Measurements from ENCODE around the gene HTRA3.

The HTRA3 gene

GRCh38 chr4:8262637-8263322, 6.8 kb upstream of the HTRA3 start:
- H3K4me1 Mint-ChIP-seq = peaks cover 3% of the 10 kb centered on the region
- peaks cover 25% of the 10 kb centered on the region for H3K27me3 Mint-ChIP-seq
- no peak for DNase-seq (ENCODE audit: low spot score in 2 of 2)
- no peak for ATAC-seq (ENCODE audit: low read depth)
- no peak overlapping the region for H3K4me3 Mint-ChIP-seq
- no peaks in the 10 kb centered on the region for H3K36me3 Mint-ChIP-seq
- no peak overlapping the region for H3K27ac Mint-ChIP-seq
- H3K9me3 Mint-ChIP-seq = no peaks in the 10 kb centered on the region

DNA sequence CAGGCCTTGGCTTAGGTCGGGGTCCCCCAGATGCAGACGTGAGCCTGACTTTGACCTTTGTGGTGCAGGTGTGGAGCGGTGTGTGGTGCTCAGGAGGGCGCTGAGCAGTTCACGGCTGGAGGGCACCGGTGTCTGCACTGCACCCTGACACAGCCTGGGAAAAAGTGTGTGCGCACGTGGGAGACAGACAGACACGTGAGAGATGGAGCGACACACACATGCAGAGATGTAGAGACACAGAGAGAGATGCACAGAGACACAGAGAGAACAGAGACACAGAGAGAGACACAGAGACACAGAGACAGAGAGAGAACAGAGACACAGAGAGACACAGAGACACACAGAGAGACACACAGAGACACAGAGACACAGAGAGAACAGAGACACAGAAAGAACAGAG, 6.2 kb upstream of the HTRA3 start:
- ATAC-seq (ENCODE audit: low read depth) = no peak
- Mint-ChIP-seq H3K4me1 (peaks cover 3% of the 10 kb centered on the region), H3K27ac (peak overlapping the region; percentile 7), H3K4me3 (no peak overlapping the region), H3K36me3 (no peaks in the 10 kb centered on the region), H3K9me3 (no peaks in the 10 kb centered on the region), H3K27me3 (peaks cover 25% of the 10 kb centered on the region)
- DNase-seq (ENCODE audit: low spot score in 2 of 2) = no peak

DNA sequence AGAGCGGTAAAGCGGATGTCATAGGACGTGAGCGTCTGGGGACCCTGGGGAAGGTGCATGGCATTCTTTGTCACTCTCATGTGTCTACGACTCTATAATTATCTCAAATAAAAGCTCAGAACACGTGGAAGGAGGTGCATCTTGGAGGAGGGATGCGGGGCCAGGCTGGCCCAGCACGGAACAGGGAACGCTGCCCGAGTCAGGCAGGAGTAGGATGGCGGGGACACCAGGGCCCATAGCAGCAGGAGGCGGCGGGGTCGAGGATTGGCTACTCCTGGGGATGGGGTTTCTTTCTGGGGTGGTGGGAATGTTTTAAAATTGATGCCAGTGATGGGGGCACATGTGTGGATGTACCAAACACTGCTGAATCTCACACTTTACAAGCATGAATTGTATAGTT, 5.4 kb upstream of the HTRA3 start:
- DNase-seq (ENCODE audit: low spot score in 2 of 2) = no peak
- no peaks in the 10 kb centered on the region for H3K9me3 Mint-ChIP-seq
- H3K27me3 Mint-ChIP-seq = peaks cover 32% of the 10 kb centered on the region

GRCh38 chr4:8265171-8265929, 4.2 kb upstream of the HTRA3 start:
- Mint-ChIP-seq H3K36me3 (no peaks in the 10 kb centered on the region), H3K27me3 (peaks cover 31% of the 10 kb centered on the region), H3K9me3 (no peaks in the 10 kb centered on the region), H3K4me1 (peaks cover 3% of the 10 kb centered on the region), H3K27ac (no peak overlapping the region), H3K4me3 (no peak overlapping the region)
- DNase-seq (ENCODE audit: low spot score in 2 of 2) = no peak
- ATAC-seq (ENCODE audit: low read depth) = no peak

More for the DNA sequence above, 5.4 kb upstream of the HTRA3 start:
- no peak for ATAC-seq (ENCODE audit: low read depth)
- peaks cover 3% of the 10 kb centered on the region for H3K4me1 Mint-ChIP-seq
- no peak overlapping the region for H3K27ac Mint-ChIP-seq
- H3K36me3 Mint-ChIP-seq = no peaks in the 10 kb centered on the region
- H3K4me3 Mint-ChIP-seq = no peak overlapping the region

- no peaks in the 10 kb centered on the region for H3K36me3 Mint-ChIP-seq
- peaks cover 3% of the 10 kb centered on the region for H3K4me1 Mint-ChIP-seq
- H3K27me3 Mint-ChIP-seq = peaks cover 33% of the 10 kb centered on the region
- ATAC-seq (ENCODE audit: low read depth) (no peak), DNase-seq (ENCODE audit: low spot score in 2 of 2) (no peak)
- no peak overlapping the region for H3K27ac Mint-ChIP-seq
- H3K4me3 Mint-ChIP-seq = no peak overlapping the region
- no peaks in the 10 kb centered on the region for H3K9me3 Mint-ChIP-seq
Observed at GRCh38 chr4:8266088-8266487, 3.5 kb upstream of the HTRA3 start.

- no peak for ATAC-seq (ENCODE audit: low read depth)
- no peak overlapping the region for H3K27ac Mint-ChIP-seq
- no peaks in the 10 kb centered on the region for H3K9me3 Mint-ChIP-seq
- DNase-seq (ENCODE audit: low spot score in 2 of 2) = no peak
- peaks cover 3% of the 10 kb centered on the region for H3K4me1 Mint-ChIP-seq
- no peak overlapping the region for H3K4me3 Mint-ChIP-seq
- H3K27me3 Mint-ChIP-seq = peaks cover 33% of the 10 kb centered on the region
- H3K36me3 Mint-ChIP-seq = no peaks in the 10 kb centered on the region
Observed at GRCh38 chr4:8266508-8266907, 3.0 kb upstream of the HTRA3 start.

DNA sequence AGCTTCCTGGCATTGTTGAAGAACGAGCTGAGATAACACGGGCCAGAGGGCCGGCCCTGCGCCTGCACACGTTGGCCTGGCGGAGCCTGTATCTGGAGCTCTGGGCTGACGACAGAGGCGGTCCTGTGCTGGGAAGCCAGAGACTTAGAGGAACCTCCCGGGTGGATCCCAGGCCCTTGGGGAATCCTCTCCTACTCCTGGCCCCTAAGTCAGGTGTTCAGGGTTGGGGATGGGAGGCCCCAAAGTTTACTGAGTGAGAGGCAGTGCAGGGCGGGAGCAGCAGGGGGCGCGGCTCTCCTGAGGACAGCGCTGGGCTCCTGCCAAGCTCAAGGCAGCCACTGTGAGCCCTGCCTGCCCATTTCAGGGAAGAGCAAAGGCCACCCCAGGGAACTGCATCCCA, 2.5 kb upstream of the HTRA3 start:
- DNase-seq (ENCODE audit: low spot score in 2 of 2) (peak in 1 of 2 donors; percentile 9), ATAC-seq (ENCODE audit: low read depth) (peak; percentile 51)
- Mint-ChIP-seq H3K36me3 (no peaks in the 10 kb centered on the region), H3K4me3 (no peak overlapping the region), H3K4me1 (peaks cover 3% of the 10 kb centered on the region), H3K9me3 (no peaks in the 10 kb centered on the region), H3K27ac (no peak overlapping the region), H3K27me3 (peaks cover 36% of the 10 kb centered on the region)

- no peak for DNase-seq (ENCODE audit: low spot score in 2 of 2)
- Mint-ChIP-seq H3K4me1 (peaks cover 3% of the 10 kb centered on the region), H3K27ac (no peak overlapping the region), H3K27me3 (peaks cover 38% of the 10 kb centered on the region), H3K36me3 (no peaks in the 10 kb centered on the region), H3K4me3 (no peak overlapping the region), H3K9me3 (no peaks in the 10 kb centered on the region)
- no peak for ATAC-seq (ENCODE audit: low read depth)
Observed at GRCh38 chr4:8268211-8268610, 1.3 kb upstream of the HTRA3 start.

DNA sequence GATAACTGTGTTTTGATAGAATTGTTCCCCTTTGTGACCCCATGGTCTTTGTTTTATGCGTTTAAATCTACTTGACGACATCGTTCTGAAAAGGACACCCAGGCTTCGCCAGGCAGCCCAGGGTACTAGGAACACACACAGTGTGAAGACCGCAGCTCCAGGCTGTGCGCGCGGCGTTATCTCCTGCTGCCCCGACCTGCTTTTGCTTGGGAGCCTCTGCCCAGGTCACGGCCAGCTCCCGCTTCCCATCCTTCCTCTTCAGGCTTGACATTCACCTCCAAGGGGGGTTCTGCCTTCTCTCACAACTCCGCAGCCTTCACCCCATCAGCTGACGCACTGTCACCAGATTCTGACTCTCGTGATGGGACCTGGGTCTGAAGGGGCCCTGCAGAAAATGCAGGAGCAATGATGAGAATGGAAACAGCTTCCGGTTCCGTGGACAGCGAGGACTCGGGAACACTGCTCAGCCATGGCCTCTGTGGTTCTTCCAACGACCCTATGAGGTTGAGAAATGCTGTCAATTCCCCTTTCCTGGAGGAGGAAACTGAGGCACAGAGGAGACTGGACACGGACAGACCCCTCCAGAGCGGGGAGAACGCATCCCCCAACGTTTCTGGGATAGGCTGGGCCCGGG, 536 bp upstream of the HTRA3 start:
- Mint-ChIP-seq H3K4me3 (no peak overlapping the region), H3K4me1 (no peaks in the 10 kb centered on the region), H3K27ac (no peak overlapping the region), H3K36me3 (no peaks in the 10 kb centered on the region), H3K9me3 (no peaks in the 10 kb centered on the region), H3K27me3 (peaks cover 35% of the 10 kb centered on the region)
- ATAC-seq (ENCODE audit: low read depth) = no peak
- DNase-seq (ENCODE audit: low spot score in 2 of 2) = no peak

DNA sequence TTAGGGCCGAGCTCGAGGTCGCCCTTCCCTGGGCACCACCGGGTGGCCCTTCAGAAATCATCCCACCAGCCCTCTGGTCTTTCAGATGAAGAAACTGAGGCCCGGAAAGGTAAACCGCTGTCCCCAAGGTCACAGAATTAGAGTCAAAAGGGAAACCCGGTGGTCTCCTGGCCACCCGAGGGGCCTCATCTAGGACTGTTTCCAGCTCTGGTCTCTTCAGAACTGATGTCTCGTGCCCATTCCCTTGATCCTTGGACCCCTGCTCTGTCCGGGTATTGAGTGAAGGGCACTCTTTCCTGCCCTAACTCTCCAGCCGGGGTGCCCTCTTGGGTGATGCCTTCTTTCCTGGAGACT, 841 bp downstream of the HTRA3 start:
- Mint-ChIP-seq H3K27ac (no peak overlapping the region), H3K9me3 (no peaks in the 10 kb centered on the region), H3K4me1 (no peaks in the 10 kb centered on the region), H3K36me3 (no peaks in the 10 kb centered on the region), H3K27me3 (peaks cover 34% of the 10 kb centered on the region), H3K4me3 (no peak overlapping the region)
- DNase-seq (ENCODE audit: low spot score in 2 of 2) = no peak
- ATAC-seq (ENCODE audit: low read depth) = no peak

DNA sequence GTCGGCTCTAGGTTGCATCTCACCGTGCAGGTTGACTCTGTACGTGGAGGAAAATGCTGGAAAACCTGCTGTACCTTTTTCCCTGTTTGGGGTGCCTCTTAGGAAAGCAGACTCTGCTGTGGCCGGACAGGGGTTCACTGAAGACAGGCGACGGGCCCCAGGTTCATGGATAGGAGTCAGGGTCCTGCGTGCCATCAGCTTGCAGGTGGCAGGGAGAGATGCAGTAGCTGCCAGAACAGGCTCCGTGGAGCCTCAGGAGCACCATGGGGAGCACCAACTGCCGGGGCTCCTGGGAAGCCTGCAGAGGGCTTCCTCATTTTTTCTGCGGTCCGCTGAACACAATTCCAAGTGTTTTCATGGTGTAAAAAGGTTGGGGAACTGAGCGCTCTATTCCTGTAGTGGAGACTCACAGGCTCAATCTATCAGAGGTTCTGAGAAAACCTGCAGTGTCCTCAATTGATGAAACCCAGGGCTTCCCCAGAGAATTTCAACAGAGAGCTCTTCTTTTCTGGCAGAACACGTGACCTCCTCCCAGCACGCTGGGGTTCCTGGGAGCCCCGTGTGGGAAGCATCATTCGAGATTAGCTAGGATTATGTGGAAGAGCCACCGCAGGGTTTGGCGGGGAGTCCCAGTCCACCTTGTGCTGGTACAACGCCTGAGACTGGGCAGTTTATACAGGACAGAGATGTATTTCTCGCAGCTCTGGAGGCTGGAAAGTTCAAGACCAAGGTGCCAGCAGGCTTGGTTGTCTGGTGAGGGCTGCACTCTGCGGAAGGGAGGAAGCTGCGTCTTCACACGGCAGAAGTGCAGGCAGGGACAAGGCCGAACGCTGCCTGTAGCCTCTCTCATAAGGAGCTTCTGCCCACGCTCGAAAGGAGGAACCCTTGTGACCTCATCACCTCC, 1.6 kb downstream of the HTRA3 start:
- no peak for ATAC-seq (ENCODE audit: low read depth)

GRCh38 chr4:8271821-8272220, 2.3 kb downstream of the HTRA3 start:
- DNase-seq (ENCODE audit: low spot score in 2 of 2) (no peak), ATAC-seq (ENCODE audit: low read depth) (no peak)
- no peak overlapping the region for H3K27ac Mint-ChIP-seq
- H3K4me3 Mint-ChIP-seq = no peak overlapping the region
- H3K36me3 Mint-ChIP-seq = no peaks in the 10 kb centered on the region
- no peaks in the 10 kb centered on the region for H3K9me3 Mint-ChIP-seq
- no peaks in the 10 kb centered on the region for H3K4me1 Mint-ChIP-seq
- H3K27me3 Mint-ChIP-seq = peaks cover 31% of the 10 kb centered on the region

More for the DNA sequence above, 1.6 kb downstream of the HTRA3 start:
- Mint-ChIP-seq H3K4me1 (no peaks in the 10 kb centered on the region), H3K27me3 (peaks cover 34% of the 10 kb centered on the region), H3K4me3 (no peak overlapping the region), H3K27ac (no peak overlapping the region), H3K36me3 (no peaks in the 10 kb centered on the region), H3K9me3 (no peaks in the 10 kb centered on the region)
- no peak for DNase-seq (ENCODE audit: low spot score in 2 of 2)

DNA sequence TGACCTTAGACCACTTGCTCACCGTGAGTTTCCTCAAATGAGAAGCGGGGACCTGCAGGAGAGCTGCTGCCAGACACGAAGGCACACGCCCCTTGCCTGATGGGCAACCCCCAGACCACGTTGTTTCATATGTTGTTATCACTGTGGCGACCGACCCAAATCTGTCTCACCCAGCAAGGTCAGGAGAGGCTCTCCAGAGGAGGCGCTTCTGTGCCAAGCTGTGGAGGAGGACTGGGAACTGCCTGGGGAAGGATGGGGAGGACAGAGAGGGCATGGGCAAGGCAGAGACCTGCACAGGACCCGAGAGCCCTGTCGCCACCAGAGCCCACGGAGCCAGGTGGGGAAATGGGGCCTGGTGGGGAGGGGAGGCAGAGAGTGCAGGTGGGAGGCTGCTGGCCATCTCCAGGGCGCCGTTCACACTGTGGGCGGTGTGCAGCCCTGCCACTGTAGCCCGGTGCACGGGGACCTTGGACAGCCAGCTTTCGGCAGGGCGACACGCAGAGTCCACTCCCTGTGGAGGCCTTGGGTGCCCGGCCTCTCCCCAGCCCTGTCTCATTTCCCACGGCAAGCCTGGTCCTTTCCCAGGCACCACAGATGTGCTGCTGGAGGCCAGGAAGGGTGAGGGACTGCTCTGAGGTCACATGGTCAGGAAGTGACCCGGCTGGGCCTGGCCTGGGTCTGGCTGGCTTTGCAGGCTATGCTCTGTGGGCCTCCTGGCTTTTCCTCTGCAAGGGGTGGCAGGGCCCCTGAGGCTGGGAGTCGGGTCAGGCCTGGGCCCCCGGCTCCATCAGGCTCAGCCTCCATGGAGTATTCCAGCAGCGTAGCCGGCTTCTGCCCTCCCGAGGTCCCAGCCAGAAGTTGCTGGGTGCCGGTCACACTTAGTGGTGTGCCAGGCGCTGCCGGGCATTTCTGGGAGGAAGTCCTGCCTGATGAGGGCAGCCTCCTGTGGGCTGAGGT, 3.2 kb downstream of the HTRA3 start:
- H3K9me3 Mint-ChIP-seq = no peaks in the 10 kb centered on the region
- H3K4me1 Mint-ChIP-seq = no peaks in the 10 kb centered on the region
- H3K4me3 Mint-ChIP-seq = no peak overlapping the region
- no peak for ATAC-seq (ENCODE audit: low read depth)
- no peaks in the 10 kb centered on the region for H3K36me3 Mint-ChIP-seq
- H3K27ac Mint-ChIP-seq = no peak overlapping the region
- peaks cover 35% of the 10 kb centered on the region for H3K27me3 Mint-ChIP-seq
- DNase-seq (ENCODE audit: low spot score in 2 of 2) = no peak

All from memory B cell (primary cell).